Measurements from ENCODE around the gene TUFM.
A peak's percentile ranks its signal among the peaks of the same experiment; 100 is the strongest.

TUFM gene

DNA sequence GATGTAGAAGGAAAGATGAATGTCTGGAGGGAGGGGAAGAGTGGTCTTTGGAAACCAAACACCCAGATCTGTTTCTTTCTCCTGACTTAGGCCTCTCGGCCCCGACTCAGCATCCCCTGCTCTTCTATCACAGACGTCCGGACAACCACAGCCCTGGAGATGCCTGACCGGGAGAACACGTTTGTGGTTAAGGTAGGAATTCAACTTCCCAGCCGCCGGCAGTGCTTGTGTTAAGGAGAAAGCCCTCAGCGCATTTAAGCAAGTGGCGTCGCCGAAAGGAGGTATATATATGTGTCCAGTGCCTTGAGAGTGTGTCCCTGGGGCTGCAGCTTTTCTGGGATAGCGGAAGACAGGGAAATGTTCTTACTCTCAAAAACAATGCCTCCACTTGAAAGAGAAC is 21.1 kb upstream of the TUFM start:
- no peaks in the 10 kb centered on the region for H3K9me3 ChIP-seq
- no peaks in the 10 kb centered on the region for H3K27me3 ChIP-seq (ENCODE audit: low read depth)
- peaks cover 4% of the 10 kb centered on the region; the same call in 1 of the 2 replicates for H3K4me1 ChIP-seq
- peaks cover 45% of the 10 kb centered on the region for H3K36me3 ChIP-seq (replicated peaks)
- DNase-seq (ENCODE audit: low spot score in 2 of 2), result no peak
- in situ Hi-C loops (cut with MboI; ENCODE audit: low sequenced_read_pairs), result no loop called here
- no peak overlapping the region for H3K4me3 ChIP-seq

- no peak for DNase-seq (ENCODE audit: low spot score in 2 of 2)
- Histone ChIP-seq H3K4me1 (peaks cover 4% of the 10 kb centered on the region; the same call in 1 of the 2 replicates), H3K9me3 (no peaks in the 10 kb centered on the region), H3K36me3 (replicated peaks) (peaks cover 42% of the 10 kb centered on the region), H3K27me3 (ENCODE audit: low read depth) (no peaks in the 10 kb centered on the region), H3K4me3 (no peak overlapping the region)
- in situ Hi-C loops (cut with MboI; ENCODE audit: low sequenced_read_pairs), result no loop called here
These were observed 20.3 kb upstream of the TUFM start for GRCh38 chr16:28866454-28866804.

DNA sequence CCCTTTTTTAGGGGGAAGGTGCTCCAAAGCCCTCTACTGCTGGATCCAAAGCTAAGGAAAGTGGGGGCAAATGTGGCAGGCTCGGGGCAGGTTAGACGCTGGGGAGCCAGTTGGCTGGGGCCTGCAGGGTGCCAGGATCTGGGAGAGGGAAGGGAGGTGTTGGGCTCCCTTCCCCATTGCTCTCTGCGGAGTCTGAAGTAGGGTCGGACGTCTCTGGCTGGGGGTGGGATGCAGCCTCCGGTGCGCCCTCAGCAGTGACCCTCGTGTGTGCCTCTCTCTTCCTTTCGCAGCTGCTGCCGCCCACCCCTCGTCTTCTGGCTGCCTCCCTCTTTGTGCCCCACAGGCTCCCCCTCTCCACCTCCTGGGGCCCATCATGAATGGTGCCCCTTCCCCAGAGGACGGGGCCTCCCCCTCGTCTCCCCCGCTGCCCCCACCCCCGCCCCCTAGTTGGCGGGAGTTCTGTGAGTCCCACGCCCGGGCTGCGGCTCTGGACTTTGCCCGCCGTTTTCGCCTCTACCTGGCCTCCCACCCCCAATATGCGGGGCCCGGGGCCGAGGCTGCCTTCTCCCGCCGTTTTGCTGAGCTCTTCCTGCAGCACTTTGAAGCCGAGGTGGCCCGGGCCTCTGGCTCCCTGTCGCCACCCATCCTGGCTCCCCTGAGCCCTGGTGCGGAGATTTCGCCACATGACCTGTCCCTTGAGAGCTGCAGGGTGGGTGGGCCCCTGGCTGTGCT is 19.7 kb upstream of the TUFM start:
- in situ Hi-C loops (cut with MboI; ENCODE audit: low sequenced_read_pairs), result no loop called here
- DNase-seq (ENCODE audit: low spot score in 2 of 2), result no peak
- Histone ChIP-seq H3K36me3 (replicated peaks) (peaks cover 41% of the 10 kb centered on the region), H3K9me3 (no peaks in the 10 kb centered on the region), H3K4me1 (peaks cover 4% of the 10 kb centered on the region; the same call in 1 of the 2 replicates), H3K4me3 (no peak overlapping the region), H3K27me3 (ENCODE audit: low read depth) (no peaks in the 10 kb centered on the region)

DNA sequence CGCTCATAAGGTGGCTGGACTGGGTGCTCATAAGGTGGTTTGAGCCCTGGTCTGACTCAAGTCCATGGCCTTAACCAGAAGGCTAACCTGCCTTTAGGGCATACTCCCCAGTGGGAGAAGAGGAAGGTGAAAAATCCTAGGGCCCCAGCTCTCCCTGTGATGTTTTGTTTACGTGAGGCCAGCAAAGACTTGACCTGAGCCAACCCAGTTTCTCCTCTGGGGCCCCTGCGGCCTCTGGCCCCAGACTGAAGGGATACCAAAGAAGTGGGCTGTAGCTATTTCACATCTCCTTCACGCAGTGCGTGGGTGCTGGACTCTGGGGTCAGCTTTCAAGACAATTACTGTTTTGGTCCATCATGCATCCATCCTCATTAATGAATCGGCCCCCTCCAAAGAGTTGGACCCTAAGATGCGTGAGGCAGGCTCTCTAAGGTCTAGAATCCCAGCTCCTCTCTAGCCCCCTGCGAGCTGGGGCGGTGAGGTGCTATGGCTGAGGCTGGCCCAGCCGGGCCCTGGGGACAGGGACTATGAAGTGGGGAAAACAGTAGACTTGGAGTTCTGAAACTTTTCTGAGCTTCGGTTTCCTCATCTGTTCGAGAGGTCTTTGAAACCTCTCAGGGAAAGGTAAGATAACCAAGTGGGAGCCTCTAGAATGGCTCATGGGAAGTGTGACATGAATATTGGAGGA is 19.0 kb upstream of the TUFM start:
- peaks cover 4% of the 10 kb centered on the region; the same call in 1 of the 2 replicates for H3K4me1 ChIP-seq
- H3K36me3 ChIP-seq (replicated peaks), result peaks cover 34% of the 10 kb centered on the region
- H3K4me3 ChIP-seq, result peak overlapping the region; percentile 99; the same call in 1 of the 2 replicates
- H3K27me3 ChIP-seq (ENCODE audit: low read depth), result no peaks in the 10 kb centered on the region
- DNase-seq (ENCODE audit: low spot score in 2 of 2), result no peak
- in situ Hi-C loops (cut with MboI; ENCODE audit: low sequenced_read_pairs), result no loop called here
- H3K9me3 ChIP-seq, result no peaks in the 10 kb centered on the region

GRCh38 chr16:28863929-28864793 is 18.0 kb upstream of the TUFM start:
- H3K36me3 ChIP-seq (replicated peaks), result peaks cover 24% of the 10 kb centered on the region
- peaks cover 4% of the 10 kb centered on the region; the same call in 1 of the 2 replicates for H3K4me1 ChIP-seq

GRCh38 chr16:28859326-28859725 is 13.2 kb upstream of the TUFM start:
- no peak overlapping the region for H3K4me3 ChIP-seq
- no peak for DNase-seq (ENCODE audit: low spot score in 2 of 2)
- H3K4me1 ChIP-seq, result no peaks in the 10 kb centered on the region
- H3K36me3 ChIP-seq (replicated peaks), result no peaks in the 10 kb centered on the region
- H3K9me3 ChIP-seq, result no peaks in the 10 kb centered on the region
- no peaks in the 10 kb centered on the region for H3K27me3 ChIP-seq (ENCODE audit: low read depth)
- in situ Hi-C loops (cut with MboI; ENCODE audit: low sequenced_read_pairs), result no loop called here

More at GRCh38 chr16:28863929-28864793, 18.0 kb upstream of the TUFM start:
- in situ Hi-C loops (cut with MboI; ENCODE audit: low sequenced_read_pairs), result no loop called here
- H3K27me3 ChIP-seq (ENCODE audit: low read depth), result no peaks in the 10 kb centered on the region
- peak overlapping the region; percentile 99 for H3K4me3 ChIP-seq
- no peak for DNase-seq (ENCODE audit: low spot score in 2 of 2)
- no peaks in the 10 kb centered on the region for H3K9me3 ChIP-seq

DNA sequence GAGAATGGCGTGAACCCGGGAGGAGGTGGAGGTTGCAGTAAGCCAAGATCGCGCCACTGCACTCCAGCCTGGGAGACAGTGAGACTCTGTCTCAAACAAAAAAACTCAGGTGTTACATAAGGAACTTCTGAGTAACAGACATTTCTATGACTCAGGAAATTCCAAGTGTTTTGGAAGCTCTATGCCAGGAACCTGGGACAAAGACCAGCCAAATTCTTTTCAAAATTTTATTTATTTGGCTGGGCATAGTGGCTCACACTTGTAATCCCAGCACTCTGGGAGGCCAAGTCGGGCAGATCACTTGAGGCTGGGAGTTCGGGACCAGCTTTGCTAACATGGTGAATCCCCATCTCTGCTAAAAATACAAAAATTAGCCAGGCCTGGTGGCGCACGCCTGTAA is 12.3 kb upstream of the TUFM start:
- Histone ChIP-seq H3K4me3 (no peak overlapping the region), H3K9me3 (no peaks in the 10 kb centered on the region)
- no peak for DNase-seq (ENCODE audit: low spot score in 2 of 2)

GRCh38 chr16:28846933-28847273 is 755 bp upstream of the TUFM start:
- Histone ChIP-seq H3K4me3 (peak overlapping the region; percentile 100), H3K9me3 (no peaks in the 10 kb centered on the region), H3K27me3 (ENCODE audit: low read depth) (no peaks in the 10 kb centered on the region), H3K4me1 (peaks cover 4% of the 10 kb centered on the region), H3K36me3 (replicated peaks) (peaks cover 37% of the 10 kb centered on the region)
- peak in 1 of 2 experiments; percentile 29 for DNase-seq (ENCODE audit: low spot score in 2 of 2)
- in situ Hi-C loops (cut with MboI; ENCODE audit: low sequenced_read_pairs), result loop anchor here (5.0 kb wide), 1 partner anchor 100 kb away; no protein-coding TSS in a partner anchor

More for the DNA sequence above, 12.3 kb upstream of the TUFM start:
- Histone ChIP-seq H3K27me3 (ENCODE audit: low read depth) (no peaks in the 10 kb centered on the region), H3K4me1 (no peaks in the 10 kb centered on the region), H3K36me3 (replicated peaks) (no peaks in the 10 kb centered on the region)
- in situ Hi-C loops (cut with MboI; ENCODE audit: low sequenced_read_pairs), result no loop called here

DNA sequence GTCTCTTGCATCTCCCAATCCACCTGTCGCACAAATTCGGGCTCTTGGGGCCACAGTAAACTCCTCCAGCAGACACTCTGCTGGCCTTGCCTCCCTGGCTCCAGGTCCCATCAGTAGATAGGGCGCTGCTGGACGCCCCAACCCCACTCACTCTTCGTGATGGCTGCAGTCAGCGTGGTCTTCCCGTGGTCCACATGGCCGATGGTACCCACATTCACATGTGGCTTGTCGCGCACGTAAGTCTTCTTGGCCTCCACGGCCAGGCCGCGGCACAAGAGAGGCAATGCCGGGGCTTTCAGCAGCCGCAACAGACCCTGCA is 428 bp downstream of the TUFM start:
- no peaks in the 10 kb centered on the region for H3K9me3 ChIP-seq
- peaks cover 46% of the 10 kb centered on the region for H3K36me3 ChIP-seq (replicated peaks)
- no peak for DNase-seq (ENCODE audit: low spot score in 2 of 2)
- in situ Hi-C loops (cut with MboI; ENCODE audit: low sequenced_read_pairs), result loop anchor here (5.0 kb wide), 1 partner anchor 102 kb away; no protein-coding TSS in a partner anchor
- peaks cover 4% of the 10 kb centered on the region for H3K4me1 ChIP-seq
- H3K4me3 ChIP-seq, result peak overlapping the region; percentile 100
- H3K27me3 ChIP-seq (ENCODE audit: low read depth), result no peaks in the 10 kb centered on the region

GRCh38 chr16:28845293-28845692 is 855 bp downstream of the TUFM start:
- Histone ChIP-seq H3K27me3 (ENCODE audit: low read depth) (no peaks in the 10 kb centered on the region), H3K36me3 (replicated peaks) (peaks cover 46% of the 10 kb centered on the region), H3K9me3 (no peaks in the 10 kb centered on the region), H3K4me1 (peaks cover 4% of the 10 kb centered on the region), H3K4me3 (peak overlapping the region; percentile 100)
- DNase-seq (ENCODE audit: low spot score in 2 of 2), result peak; percentile 85 to 88
- in situ Hi-C loops (cut with MboI; ENCODE audit: low sequenced_read_pairs), result loop anchor here (5.0 kb wide), 1 partner anchor 102 kb away; no protein-coding TSS in a partner anchor

GRCh38 chr16:28844226-28844885 is 1.8 kb downstream of the TUFM start:
- in situ Hi-C loops (cut with MboI; ENCODE audit: low sequenced_read_pairs), result no loop called here
- Histone ChIP-seq H3K36me3 (replicated peaks) (peaks cover 46% of the 10 kb centered on the region), H3K4me3 (no peak overlapping the region), H3K27me3 (ENCODE audit: low read depth) (no peaks in the 10 kb centered on the region), H3K9me3 (no peaks in the 10 kb centered on the region), H3K4me1 (peaks cover 4% of the 10 kb centered on the region)
- no peak for DNase-seq (ENCODE audit: low spot score in 2 of 2)

DNA sequence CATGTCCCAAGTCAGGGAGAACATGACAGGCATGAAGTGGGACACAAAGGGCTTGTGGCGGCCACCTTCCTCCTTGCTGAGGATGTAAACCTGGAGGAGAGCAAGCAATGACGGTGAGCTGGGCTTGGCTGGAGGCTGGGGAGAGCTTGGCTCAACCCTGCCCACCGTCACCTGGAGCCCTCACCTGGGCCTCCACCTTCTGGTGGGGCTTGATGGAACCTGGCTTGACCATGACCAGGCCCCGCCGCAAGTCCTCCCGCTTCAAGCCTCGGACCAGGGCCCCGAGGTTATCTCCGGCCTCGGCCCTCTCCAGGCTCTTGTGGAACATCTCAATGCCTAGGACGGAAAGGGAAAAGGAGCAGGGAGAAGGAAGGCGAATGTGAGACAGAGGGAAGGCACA is 2.4 kb downstream of the TUFM start:
- in situ Hi-C loops (cut with MboI; ENCODE audit: low sequenced_read_pairs), result no loop called here
- H3K4me1 ChIP-seq, result peaks cover 4% of the 10 kb centered on the region
- no peak overlapping the region for H3K4me3 ChIP-seq
- H3K36me3 ChIP-seq (replicated peaks), result peaks cover 46% of the 10 kb centered on the region
- no peak for DNase-seq (ENCODE audit: low spot score in 2 of 2)
- no peaks in the 10 kb centered on the region for H3K27me3 ChIP-seq (ENCODE audit: low read depth)
- no peaks in the 10 kb centered on the region for H3K9me3 ChIP-seq

DNA sequence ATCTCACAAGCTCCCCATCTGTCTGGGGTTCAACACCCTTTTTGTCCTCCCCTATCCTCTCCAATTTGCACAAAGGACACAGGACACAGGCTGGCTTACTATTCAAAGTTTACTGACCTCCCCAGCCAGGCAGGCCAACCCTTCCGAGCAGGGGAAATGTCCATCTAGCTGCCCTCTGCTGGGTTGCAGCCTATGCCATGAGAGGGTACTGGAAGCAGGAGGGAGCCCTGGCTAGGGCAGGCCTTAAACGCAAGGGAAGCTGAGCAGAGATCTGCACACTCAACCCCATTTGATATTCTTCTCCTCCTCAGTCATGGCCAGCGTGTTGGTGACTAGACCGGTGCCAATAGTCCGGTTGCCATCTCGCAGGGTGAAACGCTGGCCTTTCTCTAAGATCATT is 3.5 kb downstream of the TUFM start:
- Histone ChIP-seq H3K9me3 (no peaks in the 10 kb centered on the region), H3K4me1 (peaks cover 4% of the 10 kb centered on the region), H3K4me3 (no peak overlapping the region), H3K36me3 (replicated peaks) (peaks cover 51% of the 10 kb centered on the region), H3K27me3 (ENCODE audit: low read depth) (no peaks in the 10 kb centered on the region)
- no peak for DNase-seq (ENCODE audit: low spot score in 2 of 2)
- in situ Hi-C loops (cut with MboI; ENCODE audit: low sequenced_read_pairs), result no loop called here

Measured in HAP-1 (cell line).